Spleen (tissue), 7 donors: ENCODE measurements around the gene RFTN1.

Experiments
- POLR2A ChIP-seq, 3 donors: fragments of 450-650 bp; IDR thresholded peaks; one replicate each; pipeline ENCODE4 v1.5.1; 2017; ENCODE audit warnings: antibody characterized with exemption in 3 of 3, mild to moderate bottlenecking in 1 of 3
- TF ChIP-seq, protein P1 (sequence below), 11 experiments: fragments of 200-600 bp in 7 of 11; fragments of 450-650 bp in 4 of 11; sonication (generic) in 4 of 11; IDR thresholded peaks in 8 of 11; conservative IDR thresholded peaks in 3 of 11; 1 replicate in 7 of 11; 2 replicates in 4 of 11; pipeline versions ENCODE4 v1.4.0 to v1.8.0; 2016 to 2021; ENCODE audit warnings: antibody characterized with exemption in 11 of 11, inconsistent platforms in 4 of 11, mild to moderate bottlenecking in 1 of 11
- donor health status: DM: no; HTN: no; CAD: no; lungs with moderate emphysema.
- donor health status: DM: no; HTN: no; CAD: no.
- donor health status: DM: no; HTN: no; CAD: no.

DNA sequence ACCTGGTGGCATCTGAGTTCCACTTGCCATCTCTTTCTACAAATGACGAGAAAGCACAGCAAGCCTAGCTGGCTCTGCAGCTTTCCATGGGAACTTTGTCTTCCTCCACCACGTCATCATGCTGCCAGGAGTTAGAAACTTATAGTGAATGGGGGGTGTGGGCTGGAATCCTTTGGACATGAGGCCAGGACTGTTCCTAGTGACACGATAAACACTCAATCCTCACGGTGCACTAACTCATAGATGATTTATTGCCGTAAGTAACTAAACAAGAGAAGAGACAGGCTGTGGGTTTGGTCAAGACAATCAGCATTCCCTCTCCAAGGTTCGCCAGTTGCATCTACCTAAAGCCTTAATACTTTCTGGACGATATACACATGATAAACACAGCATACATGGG, 197.9 kb downstream of the RFTN1 start:
- no peak for TF ChIP-seq POLR2A (IDR thresholded peaks at IDR 0.05)
- TF ChIP-seq, protein P1, sequence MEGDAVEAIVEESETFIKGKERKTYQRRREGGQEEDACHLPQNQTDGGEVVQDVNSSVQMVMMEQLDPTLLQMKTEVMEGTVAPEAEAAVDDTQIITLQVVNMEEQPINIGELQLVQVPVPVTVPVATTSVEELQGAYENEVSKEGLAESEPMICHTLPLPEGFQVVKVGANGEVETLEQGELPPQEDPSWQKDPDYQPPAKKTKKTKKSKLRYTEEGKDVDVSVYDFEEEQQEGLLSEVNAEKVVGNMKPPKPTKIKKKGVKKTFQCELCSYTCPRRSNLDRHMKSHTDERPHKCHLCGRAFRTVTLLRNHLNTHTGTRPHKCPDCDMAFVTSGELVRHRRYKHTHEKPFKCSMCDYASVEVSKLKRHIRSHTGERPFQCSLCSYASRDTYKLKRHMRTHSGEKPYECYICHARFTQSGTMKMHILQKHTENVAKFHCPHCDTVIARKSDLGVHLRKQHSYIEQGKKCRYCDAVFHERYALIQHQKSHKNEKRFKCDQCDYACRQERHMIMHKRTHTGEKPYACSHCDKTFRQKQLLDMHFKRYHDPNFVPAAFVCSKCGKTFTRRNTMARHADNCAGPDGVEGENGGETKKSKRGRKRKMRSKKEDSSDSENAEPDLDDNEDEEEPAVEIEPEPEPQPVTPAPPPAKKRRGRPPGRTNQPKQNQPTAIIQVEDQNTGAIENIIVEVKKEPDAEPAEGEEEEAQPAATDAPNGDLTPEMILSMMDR (IDR thresholded peaks at IDR 0.05 in 8 of 11, conservative IDR thresholded peaks at IDR 0.05 in 3 of 11): no peak
